ENCODE measurements around the gene RPL31.

- TF ChIP-seq EZH2 (IDR thresholded peaks at IDR 0.05; ENCODE audit: borderline replicate concordance, low read depth, low read length, severe bottlenecking) (no peak), CTCF (IDR thresholded peaks at IDR 0.05; ENCODE audit: borderline replicate concordance, extremely low read depth, low read length, poor library complexity, severe bottlenecking) (no peak)
These were observed 36.5 kb upstream of the RPL31 start for GRCh38 chr2:100965596-100965995.
